Activated CD8-positive, alpha-beta memory T cell treated with anti-CD3 and anti-CD28 coated beads for 24 hours (primary cell): ENCODE data around the gene PTPRG.

Source experiments
- DNase-seq: peaks from one replicate; pipeline ENCODE4 v3.0.0-alpha.2; 2020

The PTPRG gene

GRCh38 chr3:61593446-61594029, 32.2 kb downstream of the PTPRG start:
- no peak for DNase-seq

- no peak for DNase-seq
These were observed 33.0 kb downstream of the PTPRG start for GRCh38 chr3:61594144-61594963.

GRCh38 chr3:61594964-61595285, 33.6 kb downstream of the PTPRG start:
- no peak for DNase-seq

GRCh38 chr3:61595288-61595687, 33.9 kb downstream of the PTPRG start:
- DNase-seq: no peak

- no peak for DNase-seq
These were observed 34.5 kb downstream of the PTPRG start for GRCh38 chr3:61595826-61596225.

- no peak for DNase-seq
These were observed 36.5 kb downstream of the PTPRG start for GRCh38 chr3:61597906-61598305.

DNA sequence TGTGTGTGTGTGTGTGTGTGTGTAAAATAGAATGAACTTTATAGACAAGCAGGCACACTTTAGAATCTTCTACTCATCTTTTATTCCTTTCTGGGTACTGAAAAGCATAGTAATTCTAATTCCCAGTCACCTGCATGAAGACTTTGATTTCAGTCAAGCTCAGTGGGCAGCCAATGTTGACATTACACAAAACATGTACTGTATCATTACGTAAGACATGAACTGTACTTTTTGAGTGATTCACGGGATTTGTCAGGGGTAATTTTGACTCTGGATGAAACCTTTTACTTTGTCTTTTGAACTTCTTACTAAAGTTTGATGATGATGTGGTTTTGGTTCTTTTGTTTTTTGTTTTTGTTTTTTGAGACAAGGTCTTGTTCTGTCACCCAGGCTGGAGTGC, 38.8 kb downstream of the PTPRG start:
- no peak for DNase-seq

DNA sequence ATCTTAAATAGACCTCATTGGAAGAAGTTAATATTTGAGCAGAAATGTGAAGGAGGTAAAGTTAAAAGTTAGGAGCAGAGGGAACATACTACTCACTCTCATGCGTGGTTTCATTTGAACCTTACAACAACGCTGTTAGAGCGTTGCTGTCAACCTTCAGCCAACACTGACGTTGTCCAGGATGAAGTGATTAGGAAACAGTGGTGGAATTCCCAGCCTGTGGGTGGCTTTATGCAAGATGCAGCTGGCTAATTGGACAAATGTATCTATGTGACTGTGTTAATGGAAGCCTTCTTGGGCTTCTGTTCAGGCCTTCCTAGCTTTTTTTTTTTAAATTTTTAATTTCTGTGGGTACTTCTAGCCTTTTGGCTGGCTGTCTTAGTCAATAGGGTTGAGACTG, 40.5 kb downstream of the PTPRG start:
- DNase-seq: no peak

GRCh38 chr3:61602466-61602865, 41.1 kb downstream of the PTPRG start:
- DNase-seq: no peak

- no peak for DNase-seq
These were observed 44.3 kb downstream of the PTPRG start for GRCh38 chr3:61605589-61606175.

GRCh38 chr3:61606196-61606595, 44.8 kb downstream of the PTPRG start:
- no peak for DNase-seq

DNA sequence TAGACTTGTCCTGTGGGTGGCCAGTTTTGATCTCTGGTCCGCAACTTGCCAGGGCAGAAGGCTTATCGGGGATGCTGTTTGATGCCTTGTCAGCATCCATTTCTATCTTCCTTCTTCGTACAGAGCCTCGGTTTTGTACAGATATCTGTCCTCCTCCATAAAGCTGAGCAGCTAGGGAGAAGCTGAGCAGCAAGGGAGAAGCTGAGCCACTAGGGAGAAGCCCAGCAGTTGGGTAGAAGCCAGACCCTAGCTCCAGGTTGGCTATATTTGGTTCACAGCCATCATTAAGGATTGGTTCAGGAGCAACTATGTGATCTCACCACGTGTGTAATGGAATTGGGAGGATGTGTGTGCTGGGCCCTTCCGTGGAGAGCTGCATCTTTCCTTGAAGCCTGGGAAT, 46.7 kb downstream of the PTPRG start:
- DNase-seq: no peak

DNA sequence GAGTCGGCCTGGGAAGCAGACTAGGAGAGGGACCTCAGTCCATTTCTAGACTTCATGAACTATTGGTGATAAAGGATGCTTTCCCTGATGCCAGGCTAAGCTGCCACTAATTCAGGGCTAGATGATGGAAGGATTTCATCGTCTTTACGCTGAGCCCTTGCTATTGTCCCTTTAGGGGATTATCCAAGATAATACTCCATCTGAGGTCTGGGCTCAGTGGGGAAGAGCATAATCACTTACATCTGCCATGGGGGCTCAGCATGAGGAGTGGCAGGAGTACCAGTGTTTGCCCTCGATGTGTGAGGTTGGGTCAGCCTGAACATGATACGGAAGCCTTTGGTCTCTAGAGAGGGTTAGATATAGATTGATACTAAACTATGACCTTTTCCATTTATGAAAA, 47.3 kb downstream of the PTPRG start:
- no peak for DNase-seq

DNA sequence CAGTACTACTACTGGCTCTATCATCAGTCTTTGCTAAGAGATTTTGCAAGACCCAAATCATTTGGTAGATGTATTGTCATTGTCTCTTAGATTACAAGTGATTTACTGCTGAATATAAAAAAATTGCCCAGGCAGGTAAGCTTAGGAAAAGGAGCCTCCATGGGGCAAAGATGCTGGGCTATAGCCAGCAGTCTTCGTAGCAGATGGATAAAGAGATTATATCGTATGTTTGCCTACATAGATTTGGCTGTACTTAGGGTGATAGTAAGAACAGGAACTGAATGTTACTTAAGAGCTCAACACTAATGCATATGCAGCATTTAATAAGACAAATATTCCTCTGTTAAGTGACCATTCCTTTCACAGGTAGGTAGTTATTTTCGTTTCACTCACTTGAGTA, 48.9 kb downstream of the PTPRG start:
- DNase-seq: no peak

DNA sequence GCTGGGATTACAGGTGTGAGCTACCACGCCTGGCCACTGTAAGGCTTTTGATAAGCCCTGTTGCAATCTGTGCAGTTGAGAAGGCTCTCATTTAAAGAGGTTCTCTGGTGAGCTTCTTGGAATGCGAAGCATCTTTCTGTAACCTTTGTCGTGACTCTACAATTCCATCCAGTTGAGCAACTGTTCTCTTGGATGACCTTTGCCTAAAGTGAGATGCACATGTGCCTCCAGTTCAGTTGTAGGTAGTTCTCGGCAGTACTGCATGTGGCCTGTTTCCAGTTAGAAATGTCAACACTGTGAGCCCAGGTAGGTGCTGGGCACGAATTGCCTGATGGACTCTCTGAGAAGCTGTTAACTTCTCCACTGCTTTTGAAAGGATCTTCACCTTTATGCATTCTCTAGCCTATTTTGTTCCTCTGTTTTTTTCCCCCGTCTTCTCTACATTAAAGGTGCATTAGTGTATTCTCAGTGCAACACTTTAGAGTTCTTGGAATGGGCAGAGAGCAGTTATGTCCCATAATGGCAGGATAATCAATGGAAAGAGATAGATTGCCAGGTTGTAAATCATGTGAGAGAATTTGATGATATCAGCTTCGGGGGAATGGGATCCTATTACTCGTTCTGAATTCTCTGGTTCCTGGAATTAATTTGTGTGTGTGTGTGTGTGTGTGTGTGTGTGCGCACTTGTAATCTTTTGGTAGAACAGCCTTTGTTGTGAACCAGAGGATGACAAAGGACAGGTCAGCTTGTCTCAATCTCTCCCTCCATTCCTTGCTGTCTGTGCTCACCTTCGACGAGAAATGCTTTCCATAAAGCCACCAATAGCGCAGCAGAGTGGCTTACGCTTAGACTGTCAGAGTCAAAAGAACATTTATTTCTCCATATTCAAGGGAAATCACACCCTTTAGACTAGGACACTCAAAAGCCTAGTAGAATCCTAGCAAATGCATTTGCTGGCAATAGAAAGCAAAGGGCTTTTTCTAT, 51.1 kb downstream of the PTPRG start:
- no peak for DNase-seq

DNA sequence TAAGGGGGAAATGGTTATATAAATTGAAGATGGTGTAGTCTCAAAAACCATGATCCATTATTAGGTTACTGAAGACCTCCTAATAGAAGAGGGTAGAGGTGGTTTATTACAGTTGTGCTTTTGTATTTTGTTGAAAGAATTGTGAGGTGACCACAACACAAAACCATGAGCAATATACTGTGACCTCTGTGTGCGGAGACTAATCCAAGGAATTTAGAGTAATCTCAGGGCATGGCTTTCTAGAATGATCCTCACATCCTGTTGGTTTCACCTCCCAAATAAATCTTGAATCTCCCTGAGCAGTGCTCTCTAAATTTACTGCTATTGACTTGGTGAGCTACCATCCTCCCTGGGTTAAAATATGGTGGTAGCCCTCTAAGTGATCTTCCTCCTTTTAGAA, 52.3 kb downstream of the PTPRG start:
- DNase-seq: no peak

DNA sequence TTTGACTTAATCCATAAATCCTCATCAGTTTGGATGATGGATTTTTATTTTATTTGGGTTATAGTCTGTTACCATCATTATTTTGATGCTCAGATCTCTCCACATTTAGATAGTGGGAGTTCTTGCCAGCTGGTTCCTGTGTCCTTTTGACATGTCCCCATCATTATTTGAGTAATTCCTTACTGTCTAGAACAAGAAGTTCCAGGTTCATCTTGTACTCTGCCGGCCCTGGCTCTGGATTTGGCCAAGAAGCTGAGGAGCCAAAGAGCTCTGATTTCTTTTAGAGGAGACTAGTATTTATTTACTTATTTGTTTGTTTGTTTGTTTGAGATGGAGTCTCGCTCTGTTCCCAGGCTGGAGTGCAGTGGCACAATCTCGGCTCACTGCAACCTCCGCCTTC, 54.3 kb downstream of the PTPRG start:
- no peak for DNase-seq

- no peak for DNase-seq
These were observed 55.2 kb downstream of the PTPRG start for GRCh38 chr3:61616586-61616985.

- DNase-seq: no peak
These were observed 55.7 kb downstream of the PTPRG start for GRCh38 chr3:61617041-61617440.

DNA sequence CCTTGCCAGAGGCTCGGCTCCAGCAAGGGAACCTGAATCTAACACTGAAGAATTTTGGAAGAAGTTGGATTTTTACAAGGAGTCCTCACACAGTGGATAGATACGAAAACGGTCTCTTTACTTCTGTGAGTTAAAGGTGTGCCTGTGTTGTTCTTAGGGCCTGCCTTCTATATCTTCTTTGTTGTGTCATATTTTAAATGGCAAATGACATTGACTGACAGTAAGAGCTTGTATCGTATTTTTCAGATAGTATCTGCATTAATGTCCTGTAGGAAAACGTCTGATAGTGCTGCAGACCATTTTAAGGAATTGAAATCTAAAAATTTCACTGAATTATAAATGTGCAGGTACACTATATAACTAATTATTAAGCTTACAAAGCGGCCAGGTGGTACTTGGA, 56.3 kb downstream of the PTPRG start:
- no peak for DNase-seq

DNA sequence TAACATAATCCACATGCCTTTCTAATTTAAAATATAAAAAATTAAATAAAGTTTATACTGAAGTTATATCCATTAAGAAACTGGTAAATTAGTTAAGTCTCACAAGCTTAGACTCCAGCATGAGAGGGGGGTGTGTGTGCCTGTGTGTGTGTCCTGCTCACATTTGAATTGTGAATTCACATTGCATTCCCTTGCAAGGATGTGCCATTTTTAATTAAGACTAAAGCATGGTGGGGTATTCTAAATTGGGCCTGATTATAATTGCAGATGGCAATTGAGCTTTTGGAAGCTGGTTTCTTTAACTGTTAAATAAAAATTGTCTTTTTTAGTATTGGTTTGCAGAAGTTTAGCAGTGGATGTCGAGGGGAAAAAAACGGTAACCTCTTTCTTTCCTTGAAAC, 56.9 kb downstream of the PTPRG start:
- DNase-seq: no peak

GRCh38 chr3:61618871-61619270, 57.5 kb downstream of the PTPRG start:
- no peak for DNase-seq

DNA sequence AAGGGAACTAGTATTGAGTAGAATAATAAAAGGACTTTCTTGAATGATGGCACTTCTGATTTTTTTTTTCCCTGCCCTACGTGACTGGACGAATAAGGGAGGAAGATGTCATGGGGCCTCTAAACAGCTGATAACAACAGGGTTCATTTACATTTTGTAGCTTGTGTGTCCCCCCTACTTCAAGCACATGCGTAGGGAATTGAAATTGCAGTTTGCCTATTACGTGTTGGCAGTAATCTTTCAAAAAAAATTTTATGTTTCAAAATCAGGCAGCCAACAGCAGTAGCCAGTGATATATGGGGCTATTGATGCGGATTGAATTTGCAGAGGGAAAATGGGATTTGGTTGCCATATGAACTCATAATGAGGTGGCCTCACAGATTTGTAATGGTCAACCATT, 58.7 kb downstream of the PTPRG start:
- no peak for DNase-seq
